ENCODE data around the gene GPR137B.

DNA sequence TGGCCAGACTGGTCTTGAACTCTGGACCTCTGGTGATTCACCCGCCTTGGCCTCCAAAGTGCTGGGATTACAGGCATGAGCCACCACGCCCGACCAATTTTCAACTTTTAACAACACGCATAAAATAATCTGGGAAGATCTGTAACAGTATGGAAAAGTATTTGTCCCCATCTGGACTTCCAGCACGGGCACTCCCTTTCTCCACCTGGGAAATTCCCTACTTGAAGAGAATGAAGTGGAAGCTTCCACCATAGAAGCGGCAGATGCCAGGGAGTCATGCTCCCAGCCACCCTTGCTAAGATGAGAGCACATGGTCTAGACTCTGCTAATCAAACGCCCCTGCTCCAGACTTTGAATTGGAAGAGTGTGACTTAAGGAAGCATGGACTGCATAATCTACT, 9.0 kb upstream of the GPR137B start:
- TF ChIP-seq, protein P1, sequence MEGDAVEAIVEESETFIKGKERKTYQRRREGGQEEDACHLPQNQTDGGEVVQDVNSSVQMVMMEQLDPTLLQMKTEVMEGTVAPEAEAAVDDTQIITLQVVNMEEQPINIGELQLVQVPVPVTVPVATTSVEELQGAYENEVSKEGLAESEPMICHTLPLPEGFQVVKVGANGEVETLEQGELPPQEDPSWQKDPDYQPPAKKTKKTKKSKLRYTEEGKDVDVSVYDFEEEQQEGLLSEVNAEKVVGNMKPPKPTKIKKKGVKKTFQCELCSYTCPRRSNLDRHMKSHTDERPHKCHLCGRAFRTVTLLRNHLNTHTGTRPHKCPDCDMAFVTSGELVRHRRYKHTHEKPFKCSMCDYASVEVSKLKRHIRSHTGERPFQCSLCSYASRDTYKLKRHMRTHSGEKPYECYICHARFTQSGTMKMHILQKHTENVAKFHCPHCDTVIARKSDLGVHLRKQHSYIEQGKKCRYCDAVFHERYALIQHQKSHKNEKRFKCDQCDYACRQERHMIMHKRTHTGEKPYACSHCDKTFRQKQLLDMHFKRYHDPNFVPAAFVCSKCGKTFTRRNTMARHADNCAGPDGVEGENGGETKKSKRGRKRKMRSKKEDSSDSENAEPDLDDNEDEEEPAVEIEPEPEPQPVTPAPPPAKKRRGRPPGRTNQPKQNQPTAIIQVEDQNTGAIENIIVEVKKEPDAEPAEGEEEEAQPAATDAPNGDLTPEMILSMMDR (conservative IDR thresholded peaks at IDR 0.05; ENCODE audit: low read depth in 2 of 2): no peak
- TF ChIP-seq CREB1 (CRISPR knock-in tag; IDR thresholded peaks at IDR 0.05; ENCODE audit: low read depth) (no peak), ZNF114 (CRISPR knock-in tag; IDR thresholded peaks at IDR 0.05) (no peak), POLR2AphosphoS5 (IDR thresholded peaks at IDR 0.05; ENCODE audit: low read depth) (no peak), EZH2 (IDR thresholded peaks at IDR 0.05; ENCODE audit: low read depth, unreplicated experiment) (no peak), EZH2phosphoT487 (IDR thresholded peaks at IDR 0.05; ENCODE audit: unreplicated experiment) (no peak), NANOG (IDR thresholded peaks at IDR 0.05; ENCODE audit: borderline replicate concordance) (no peak), STAT1 (IDR thresholded peaks at IDR 0.05; ENCODE audit: unreplicated experiment) (no peak), JUNB (IDR thresholded peaks at IDR 0.05; ENCODE audit: unreplicated experiment) (no peak), ZNF331 (CRISPR knock-in tag; IDR thresholded peaks at IDR 0.05; ENCODE audit: low read depth) (no peak)
- TF ChIP-seq, protein P2, sequence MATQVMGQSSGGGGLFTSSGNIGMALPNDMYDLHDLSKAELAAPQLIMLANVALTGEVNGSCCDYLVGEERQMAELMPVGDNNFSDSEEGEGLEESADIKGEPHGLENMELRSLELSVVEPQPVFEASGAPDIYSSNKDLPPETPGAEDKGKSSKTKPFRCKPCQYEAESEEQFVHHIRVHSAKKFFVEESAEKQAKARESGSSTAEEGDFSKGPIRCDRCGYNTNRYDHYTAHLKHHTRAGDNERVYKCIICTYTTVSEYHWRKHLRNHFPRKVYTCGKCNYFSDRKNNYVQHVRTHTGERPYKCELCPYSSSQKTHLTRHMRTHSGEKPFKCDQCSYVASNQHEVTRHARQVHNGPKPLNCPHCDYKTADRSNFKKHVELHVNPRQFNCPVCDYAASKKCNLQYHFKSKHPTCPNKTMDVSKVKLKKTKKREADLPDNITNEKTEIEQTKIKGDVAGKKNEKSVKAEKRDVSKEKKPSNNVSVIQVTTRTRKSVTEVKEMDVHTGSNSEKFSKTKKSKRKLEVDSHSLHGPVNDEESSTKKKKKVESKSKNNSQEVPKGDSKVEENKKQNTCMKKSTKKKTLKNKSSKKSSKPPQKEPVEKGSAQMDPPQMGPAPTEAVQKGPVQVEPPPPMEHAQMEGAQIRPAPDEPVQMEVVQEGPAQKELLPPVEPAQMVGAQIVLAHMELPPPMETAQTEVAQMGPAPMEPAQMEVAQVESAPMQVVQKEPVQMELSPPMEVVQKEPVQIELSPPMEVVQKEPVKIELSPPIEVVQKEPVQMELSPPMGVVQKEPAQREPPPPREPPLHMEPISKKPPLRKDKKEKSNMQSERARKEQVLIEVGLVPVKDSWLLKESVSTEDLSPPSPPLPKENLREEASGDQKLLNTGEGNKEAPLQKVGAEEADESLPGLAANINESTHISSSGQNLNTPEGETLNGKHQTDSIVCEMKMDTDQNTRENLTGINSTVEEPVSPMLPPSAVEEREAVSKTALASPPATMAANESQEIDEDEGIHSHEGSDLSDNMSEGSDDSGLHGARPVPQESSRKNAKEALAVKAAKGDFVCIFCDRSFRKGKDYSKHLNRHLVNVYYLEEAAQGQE (IDR thresholded peaks at IDR 0.05; ENCODE audit: unreplicated experiment): no peak
- TF ChIP-seq, protein P3, sequence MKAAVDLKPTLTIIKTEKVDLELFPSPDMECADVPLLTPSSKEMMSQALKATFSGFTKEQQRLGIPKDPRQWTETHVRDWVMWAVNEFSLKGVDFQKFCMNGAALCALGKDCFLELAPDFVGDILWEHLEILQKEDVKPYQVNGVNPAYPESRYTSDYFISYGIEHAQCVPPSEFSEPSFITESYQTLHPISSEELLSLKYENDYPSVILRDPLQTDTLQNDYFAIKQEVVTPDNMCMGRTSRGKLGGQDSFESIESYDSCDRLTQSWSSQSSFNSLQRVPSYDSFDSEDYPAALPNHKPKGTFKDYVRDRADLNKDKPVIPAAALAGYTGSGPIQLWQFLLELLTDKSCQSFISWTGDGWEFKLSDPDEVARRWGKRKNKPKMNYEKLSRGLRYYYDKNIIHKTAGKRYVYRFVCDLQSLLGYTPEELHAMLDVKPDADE (IDR thresholded peaks at IDR 0.05): no peak
- TF ChIP-seq, protein P4, sequence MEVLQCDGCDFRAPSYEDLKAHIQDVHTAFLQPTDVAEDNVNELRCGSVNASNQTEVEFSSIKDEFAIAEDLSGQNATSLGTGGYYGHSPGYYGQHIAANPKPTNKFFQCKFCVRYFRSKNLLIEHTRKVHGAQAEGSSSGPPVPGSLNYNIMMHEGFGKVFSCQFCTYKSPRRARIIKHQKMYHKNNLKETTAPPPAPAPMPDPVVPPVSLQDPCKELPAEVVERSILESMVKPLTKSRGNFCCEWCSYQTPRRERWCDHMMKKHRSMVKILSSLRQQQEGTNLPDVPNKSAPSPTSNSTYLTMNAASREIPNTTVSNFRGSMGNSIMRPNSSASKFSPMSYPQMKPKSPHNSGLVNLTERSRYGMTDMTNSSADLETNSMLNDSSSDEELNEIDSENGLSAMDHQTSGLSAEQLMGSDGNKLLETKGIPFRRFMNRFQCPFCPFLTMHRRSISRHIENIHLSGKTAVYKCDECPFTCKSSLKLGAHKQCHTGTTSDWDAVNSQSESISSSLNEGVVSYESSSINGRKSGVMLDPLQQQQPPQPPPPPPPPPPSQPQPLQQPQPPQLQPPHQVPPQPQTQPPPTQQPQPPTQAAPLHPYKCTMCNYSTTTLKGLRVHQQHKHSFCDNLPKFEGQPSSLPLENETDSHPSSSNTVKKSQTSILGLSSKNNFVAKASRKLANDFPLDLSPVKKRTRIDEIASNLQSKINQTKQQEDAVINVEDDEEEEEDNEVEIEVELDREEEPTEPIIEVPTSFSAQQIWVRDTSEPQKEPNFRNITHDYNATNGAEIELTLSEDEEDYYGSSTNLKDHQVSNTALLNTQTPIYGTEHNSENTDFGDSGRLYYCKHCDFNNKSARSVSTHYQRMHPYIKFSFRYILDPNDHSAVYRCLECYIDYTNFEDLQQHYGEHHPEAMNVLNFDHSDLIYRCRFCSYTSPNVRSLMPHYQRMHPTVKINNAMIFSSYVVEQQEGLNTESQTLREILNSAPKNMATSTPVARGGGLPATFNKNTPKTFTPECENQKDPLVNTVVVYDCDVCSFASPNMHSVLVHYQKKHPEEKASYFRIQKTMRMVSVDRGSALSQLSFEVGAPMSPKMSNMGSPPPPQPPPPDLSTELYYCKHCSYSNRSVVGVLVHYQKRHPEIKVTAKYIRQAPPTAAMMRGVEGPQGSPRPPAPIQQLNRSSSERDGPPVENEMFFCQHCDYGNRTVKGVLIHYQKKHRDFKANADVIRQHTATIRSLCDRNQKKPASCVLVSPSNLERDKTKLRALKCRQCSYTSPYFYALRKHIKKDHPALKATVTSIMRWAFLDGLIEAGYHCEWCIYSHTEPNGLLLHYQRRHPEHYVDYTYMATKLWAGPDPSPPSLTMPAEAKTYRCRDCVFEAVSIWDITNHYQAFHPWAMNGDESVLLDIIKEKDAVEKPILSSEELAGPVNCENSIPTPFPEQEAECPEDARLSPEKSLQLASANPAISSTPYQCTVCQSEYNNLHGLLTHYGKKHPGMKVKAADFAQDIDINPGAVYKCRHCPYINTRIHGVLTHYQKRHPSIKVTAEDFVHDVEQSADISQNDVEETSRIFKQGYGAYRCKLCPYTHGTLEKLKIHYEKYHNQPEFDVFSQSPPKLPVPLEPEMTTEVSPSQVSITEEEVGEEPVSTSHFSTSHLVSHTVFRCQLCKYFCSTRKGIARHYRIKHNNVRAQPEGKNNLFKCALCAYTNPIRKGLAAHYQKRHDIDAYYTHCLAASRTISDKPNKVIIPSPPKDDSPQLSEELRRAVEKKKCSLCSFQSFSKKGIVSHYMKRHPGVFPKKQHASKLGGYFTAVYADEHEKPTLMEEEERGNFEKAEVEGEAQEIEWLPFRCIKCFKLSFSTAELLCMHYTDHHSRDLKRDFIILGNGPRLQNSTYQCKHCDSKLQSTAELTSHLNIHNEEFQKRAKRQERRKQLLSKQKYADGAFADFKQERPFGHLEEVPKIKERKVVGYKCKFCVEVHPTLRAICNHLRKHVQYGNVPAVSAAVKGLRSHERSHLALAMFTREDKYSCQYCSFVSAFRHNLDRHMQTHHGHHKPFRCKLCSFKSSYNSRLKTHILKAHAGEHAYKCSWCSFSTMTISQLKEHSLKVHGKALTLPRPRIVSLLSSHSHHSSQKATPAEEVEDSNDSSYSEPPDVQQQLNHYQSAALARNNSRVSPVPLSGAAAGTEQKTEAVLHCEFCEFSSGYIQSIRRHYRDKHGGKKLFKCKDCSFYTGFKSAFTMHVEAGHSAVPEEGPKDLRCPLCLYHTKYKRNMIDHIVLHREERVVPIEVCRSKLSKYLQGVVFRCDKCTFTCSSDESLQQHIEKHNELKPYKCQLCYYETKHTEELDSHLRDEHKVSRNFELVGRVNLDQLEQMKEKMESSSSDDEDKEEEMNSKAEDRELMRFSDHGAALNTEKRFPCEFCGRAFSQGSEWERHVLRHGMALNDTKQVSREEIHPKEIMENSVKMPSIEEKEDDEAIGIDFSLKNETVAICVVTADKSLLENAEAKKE (CRISPR knock-in tag; IDR thresholded peaks at IDR 0.05): no peak
